ENCODE results near the gene TPM2. TPM values are rescaled to one million over a fixed set of nuclear protein-coding genes. Genes with fewer than 3 reads are reported as not detected.
"Not testable (repeated sequence)": the region's sequence is repeated elsewhere in the genome, so short reads cannot be mapped to it uniquely, and the experiment has no call there.

TPM2 gene
- total RNA-seq, 1 experiment from 2014 or later: 7.0 TPM

DNA sequence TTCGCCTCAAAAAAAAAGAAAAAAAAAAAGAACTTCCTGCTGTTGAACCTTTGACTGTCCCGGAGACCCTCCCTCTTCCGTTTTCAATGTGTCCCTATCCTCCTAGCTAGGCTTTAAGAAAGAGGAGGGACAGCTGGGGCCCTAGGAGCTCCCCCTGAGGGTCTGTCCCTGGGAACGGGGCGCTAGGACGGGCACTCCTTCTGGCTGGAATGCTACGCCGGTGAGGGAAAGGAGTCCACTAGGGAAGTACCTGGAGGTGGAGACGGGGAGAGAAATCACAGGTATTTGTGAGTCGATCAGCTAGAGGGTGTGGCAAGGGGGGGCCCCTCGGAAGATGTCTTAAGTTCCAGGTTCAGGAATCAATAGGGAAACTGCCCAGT is 43.6 kb downstream of the TPM2 start:
- TF ChIP-seq EZH2phosphoT487 (IDR thresholded peaks at IDR 0.05; ENCODE audit: borderline replicate concordance, low read length): no peak
- TF ChIP-seq EZH2 (IDR thresholded peaks at IDR 0.05; ENCODE audit: low read length, unreplicated experiment): no peak
- TF ChIP-seq, protein P1, sequence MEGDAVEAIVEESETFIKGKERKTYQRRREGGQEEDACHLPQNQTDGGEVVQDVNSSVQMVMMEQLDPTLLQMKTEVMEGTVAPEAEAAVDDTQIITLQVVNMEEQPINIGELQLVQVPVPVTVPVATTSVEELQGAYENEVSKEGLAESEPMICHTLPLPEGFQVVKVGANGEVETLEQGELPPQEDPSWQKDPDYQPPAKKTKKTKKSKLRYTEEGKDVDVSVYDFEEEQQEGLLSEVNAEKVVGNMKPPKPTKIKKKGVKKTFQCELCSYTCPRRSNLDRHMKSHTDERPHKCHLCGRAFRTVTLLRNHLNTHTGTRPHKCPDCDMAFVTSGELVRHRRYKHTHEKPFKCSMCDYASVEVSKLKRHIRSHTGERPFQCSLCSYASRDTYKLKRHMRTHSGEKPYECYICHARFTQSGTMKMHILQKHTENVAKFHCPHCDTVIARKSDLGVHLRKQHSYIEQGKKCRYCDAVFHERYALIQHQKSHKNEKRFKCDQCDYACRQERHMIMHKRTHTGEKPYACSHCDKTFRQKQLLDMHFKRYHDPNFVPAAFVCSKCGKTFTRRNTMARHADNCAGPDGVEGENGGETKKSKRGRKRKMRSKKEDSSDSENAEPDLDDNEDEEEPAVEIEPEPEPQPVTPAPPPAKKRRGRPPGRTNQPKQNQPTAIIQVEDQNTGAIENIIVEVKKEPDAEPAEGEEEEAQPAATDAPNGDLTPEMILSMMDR (conservative IDR thresholded peaks at IDR 0.05; ENCODE audit: low read depth, low read length): no peak
- Histone ChIP-seq H3K9me3 (ENCODE audit: low read length) (no peaks in the 10 kb centered on the region), H2AFZ (ENCODE audit: low read length) (peak overlapping the region; percentile 97), H3K9me2 (replicated peaks; ENCODE audit: low read length) (no peaks in the 10 kb centered on the region), H3K36me3 (ENCODE audit: low read depth, low read length) (no peaks in the 10 kb centered on the region), H3K9ac (ENCODE audit: low read length) (peak overlapping the region; percentile 66), H3K4me2 (ENCODE audit: low read length) (peak overlapping the region; percentile 90), H3K27me3 (ENCODE audit: low read length) (no peaks in the 10 kb centered on the region), H4K20me1 (ENCODE audit: low read length) (no peaks in the 10 kb centered on the region), H3K4me1 (ENCODE audit: insufficient read depth, low read length) (peaks cover 5% of the 10 kb centered on the region; the same call in 1 of the 2 replicates), H3F3A (ENCODE audit: low read length, unreplicated experiment) (no peaks in the 10 kb centered on the region), H3K27ac (ENCODE audit: low read length) (no peak overlapping the region), H3K4me3 (ENCODE audit: low read length) (peak overlapping the region; percentile 90), H3K79me2 (ENCODE audit: low read length) (no peaks in the 10 kb centered on the region)
- POLR2A ChIA-PET (ENCODE audit: unreplicated experiment): no interaction called here
- ATAC-seq (no peak), DNase-seq (peak; percentile 36)
- intact Hi-C loops (cut with micrococcal nuclease): loop anchor here (1.0 kb wide), 1 partner anchor 42 kb away; no protein-coding TSS in a partner anchor
- CTCF ChIA-PET: interaction anchor here (0.7 to 1.0 kb wide), 2 partner anchors 14 to 16 kb away, joined by 3 to 5 read pairs; no protein-coding TSS in a partner anchor
- TSS peak; percentile 83 for BruUV-seq (replicated peaks)

DNA sequence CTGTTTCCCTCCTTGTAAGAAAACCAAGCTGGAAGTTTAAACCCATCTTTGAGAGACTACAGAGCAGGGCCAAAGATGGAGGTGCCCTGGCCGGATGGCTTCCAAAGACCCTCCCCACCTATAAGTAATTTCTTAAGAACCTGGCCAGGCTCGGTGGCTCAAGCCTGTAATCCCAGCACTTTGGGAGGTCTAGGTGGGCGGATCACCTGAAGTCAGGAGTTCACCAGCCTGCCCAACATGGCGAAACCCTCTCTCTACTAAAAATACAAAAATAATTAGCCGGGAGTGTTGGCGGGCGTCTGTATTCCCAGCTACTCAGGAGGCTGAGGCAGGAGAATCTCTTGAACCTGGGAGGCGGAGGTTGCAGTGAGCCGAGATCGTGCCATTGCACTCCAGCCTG is 44.0 kb downstream of the TPM2 start:
- intact Hi-C loops (cut with micrococcal nuclease): loop anchor here (1.0 kb wide), 1 partner anchor 41 kb away; no protein-coding TSS in a partner anchor
- H3K36me3 ChIP-seq (ENCODE audit: low read depth, low read length); H3K9me3 ChIP-seq (ENCODE audit: low read length); ATAC-seq; H3K79me2 ChIP-seq (ENCODE audit: low read length); BruUV-seq (replicated peaks); H3K27ac ChIP-seq (ENCODE audit: low read length); H4K20me1 ChIP-seq (ENCODE audit: low read length); H3K4me1 ChIP-seq (ENCODE audit: insufficient read depth, low read length); DNase-seq; H3K27me3 ChIP-seq (ENCODE audit: low read length); H3K9me2 ChIP-seq (replicated peaks; ENCODE audit: low read length); POLR2A ChIA-PET (ENCODE audit: unreplicated experiment); H3F3A ChIP-seq (ENCODE audit: low read length, unreplicated experiment): not testable (repeated sequence)
- H2AFZ ChIP-seq (ENCODE audit: low read length): peak overlapping the region; percentile 97; the same call in 1 of the 2 replicates
- H3K4me2 ChIP-seq (ENCODE audit: low read length): peak overlapping the region; percentile 90
- peak overlapping the region; percentile 90 for H3K4me3 ChIP-seq (ENCODE audit: low read length)
- H3K9ac ChIP-seq (ENCODE audit: low read length): peak overlapping the region; percentile 66; the same call in 1 of the 2 replicates
- CTCF ChIA-PET: interaction anchor here (0.7 to 1.0 kb wide), 2 partner anchors 13 to 16 kb away, joined by 3 to 5 read pairs; no protein-coding TSS in a partner anchor

DNA sequence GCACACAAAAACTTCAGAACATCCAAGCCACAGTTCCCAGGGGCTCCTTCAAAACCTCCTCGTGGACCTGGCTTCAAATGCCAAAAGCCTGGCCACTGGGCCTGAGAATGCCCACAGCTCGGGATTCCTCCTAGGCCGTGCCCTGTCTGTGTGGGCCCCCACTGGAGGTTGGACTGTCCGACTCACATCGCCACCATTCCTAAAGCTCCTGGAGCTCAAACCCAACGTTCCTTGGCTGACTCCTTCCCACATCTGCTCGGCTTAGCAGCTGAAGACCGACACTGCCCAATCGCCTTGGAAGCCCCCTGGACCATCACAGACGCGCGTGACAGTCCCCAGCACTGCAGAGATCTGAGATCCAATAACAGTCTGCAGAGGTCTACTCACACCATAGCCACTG is 46.7 kb downstream of the TPM2 start:
- TF ChIP-seq EZH2phosphoT487 (IDR thresholded peaks at IDR 0.05; ENCODE audit: borderline replicate concordance, low read length) (no peak), EZH2 (IDR thresholded peaks at IDR 0.05; ENCODE audit: low read length, unreplicated experiment) (no peak)
- TF ChIP-seq, protein P1 (conservative IDR thresholded peaks at IDR 0.05; ENCODE audit: low read depth, low read length): no peak
- H2AFZ ChIP-seq (ENCODE audit: low read length): no peak overlapping the region
- no peak overlapping the region for H3K4me3 ChIP-seq (ENCODE audit: low read length)
- H3K27me3 ChIP-seq (ENCODE audit: low read length): no peaks in the 10 kb centered on the region
- ChIA-PET CTCF (no interaction called here), POLR2A (ENCODE audit: unreplicated experiment) (no interaction called here)
- no TSS peak for BruUV-seq (replicated peaks)
- no peaks in the 10 kb centered on the region for H3K79me2 ChIP-seq (ENCODE audit: low read length)
- no peaks in the 10 kb centered on the region for H3F3A ChIP-seq (ENCODE audit: low read length, unreplicated experiment)
- no peaks in the 10 kb centered on the region for H3K9me3 ChIP-seq (ENCODE audit: low read length)
- H3K4me2 ChIP-seq (ENCODE audit: low read length): no peak overlapping the region
- intact Hi-C loops (cut with micrococcal nuclease): no loop called here
- no peak overlapping the region for H3K27ac ChIP-seq (ENCODE audit: low read length)
- no peak overlapping the region for H3K9ac ChIP-seq (ENCODE audit: low read length)
- ATAC-seq: no peak
- H4K20me1 ChIP-seq (ENCODE audit: low read length): no peaks in the 10 kb centered on the region
- DNase-seq: no peak
- no peaks in the 10 kb centered on the region for H3K9me2 ChIP-seq (replicated peaks; ENCODE audit: low read length)
- H3K4me1 ChIP-seq (ENCODE audit: insufficient read depth, low read length): peaks cover 5% of the 10 kb centered on the region; the same call in 1 of the 2 replicates
- H3K36me3 ChIP-seq (ENCODE audit: low read depth, low read length): no peaks in the 10 kb centered on the region

DNA sequence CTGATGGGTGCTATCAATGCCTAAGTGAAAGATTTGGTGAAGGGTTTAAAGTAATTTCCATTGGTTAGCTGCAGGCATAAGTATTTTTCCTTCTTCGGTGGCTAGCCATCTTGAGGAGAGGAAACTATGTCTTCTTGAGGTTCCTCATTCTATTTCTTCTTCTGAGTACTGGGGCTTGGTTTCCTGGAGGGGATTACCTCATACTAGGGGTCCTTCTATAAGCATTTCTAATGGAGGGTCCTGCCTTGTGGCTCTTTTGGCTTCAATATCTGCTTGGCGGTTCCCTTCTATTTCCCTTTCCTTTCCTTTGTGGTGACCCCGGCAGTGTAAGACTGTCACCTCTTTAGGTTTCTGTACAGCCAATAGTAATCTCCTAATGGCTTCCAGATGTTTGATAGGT is 48.2 kb downstream of the TPM2 start:
- H3K79me2 ChIP-seq (ENCODE audit: low read length); H2AFZ ChIP-seq (ENCODE audit: low read length); ATAC-seq; H3F3A ChIP-seq (ENCODE audit: low read length, unreplicated experiment); POLR2A ChIA-PET (ENCODE audit: unreplicated experiment); H3K27ac ChIP-seq (ENCODE audit: low read length); H3K4me1 ChIP-seq (ENCODE audit: insufficient read depth, low read length); DNase-seq; H3K36me3 ChIP-seq (ENCODE audit: low read depth, low read length); H3K27me3 ChIP-seq (ENCODE audit: low read length); H3K4me2 ChIP-seq (ENCODE audit: low read length); H4K20me1 ChIP-seq (ENCODE audit: low read length); intact Hi-C loops (cut with micrococcal nuclease); CTCF ChIA-PET; BruUV-seq (replicated peaks); H3K4me3 ChIP-seq (ENCODE audit: low read length); H3K9ac ChIP-seq (ENCODE audit: low read length); H3K9me3 ChIP-seq (ENCODE audit: low read length); H3K9me2 ChIP-seq (replicated peaks; ENCODE audit: low read length): not testable (repeated sequence)

DNA sequence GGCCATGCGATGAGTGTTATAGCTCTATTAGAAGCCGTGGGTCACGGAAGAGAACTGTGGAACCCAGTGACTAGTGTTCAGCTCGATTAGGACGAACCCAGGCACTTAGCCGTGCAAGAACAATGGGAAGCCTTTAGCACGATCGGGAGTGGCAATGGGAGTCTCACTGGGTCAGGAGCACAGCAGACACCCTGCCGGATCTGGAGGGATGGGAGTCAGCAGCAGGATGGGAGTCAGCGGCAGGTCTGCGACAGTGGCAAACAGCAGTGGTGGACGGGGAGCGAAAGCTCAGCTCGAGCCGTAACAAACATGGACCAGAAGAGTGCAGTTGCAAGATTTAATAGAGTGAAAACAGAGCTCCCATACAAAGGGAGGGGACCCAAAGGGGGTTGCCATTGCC is 49.3 kb downstream of the TPM2 start:
- H4K20me1 ChIP-seq (ENCODE audit: low read length); H3K36me3 ChIP-seq (ENCODE audit: low read depth, low read length); H3K4me2 ChIP-seq (ENCODE audit: low read length); H3K9me3 ChIP-seq (ENCODE audit: low read length); H3K9ac ChIP-seq (ENCODE audit: low read length); ATAC-seq; H3F3A ChIP-seq (ENCODE audit: low read length, unreplicated experiment); H3K9me2 ChIP-seq (replicated peaks; ENCODE audit: low read length); intact Hi-C loops (cut with micrococcal nuclease); H3K79me2 ChIP-seq (ENCODE audit: low read length); DNase-seq; H2AFZ ChIP-seq (ENCODE audit: low read length); H3K27ac ChIP-seq (ENCODE audit: low read length); POLR2A ChIA-PET (ENCODE audit: unreplicated experiment); CTCF ChIA-PET; BruUV-seq (replicated peaks); H3K4me1 ChIP-seq (ENCODE audit: insufficient read depth, low read length); H3K4me3 ChIP-seq (ENCODE audit: low read length); H3K27me3 ChIP-seq (ENCODE audit: low read length): not testable (repeated sequence)
